ENCODE measurements around the gene HDAC11. TPM values are rescaled to one million over a fixed set of nuclear protein-coding genes. Genes with fewer than 3 reads are reported as not detected.

The HDAC11 gene
- total RNA-seq, 2 donors from 2014 or later: 19.4 to 26.9 TPM

DNA sequence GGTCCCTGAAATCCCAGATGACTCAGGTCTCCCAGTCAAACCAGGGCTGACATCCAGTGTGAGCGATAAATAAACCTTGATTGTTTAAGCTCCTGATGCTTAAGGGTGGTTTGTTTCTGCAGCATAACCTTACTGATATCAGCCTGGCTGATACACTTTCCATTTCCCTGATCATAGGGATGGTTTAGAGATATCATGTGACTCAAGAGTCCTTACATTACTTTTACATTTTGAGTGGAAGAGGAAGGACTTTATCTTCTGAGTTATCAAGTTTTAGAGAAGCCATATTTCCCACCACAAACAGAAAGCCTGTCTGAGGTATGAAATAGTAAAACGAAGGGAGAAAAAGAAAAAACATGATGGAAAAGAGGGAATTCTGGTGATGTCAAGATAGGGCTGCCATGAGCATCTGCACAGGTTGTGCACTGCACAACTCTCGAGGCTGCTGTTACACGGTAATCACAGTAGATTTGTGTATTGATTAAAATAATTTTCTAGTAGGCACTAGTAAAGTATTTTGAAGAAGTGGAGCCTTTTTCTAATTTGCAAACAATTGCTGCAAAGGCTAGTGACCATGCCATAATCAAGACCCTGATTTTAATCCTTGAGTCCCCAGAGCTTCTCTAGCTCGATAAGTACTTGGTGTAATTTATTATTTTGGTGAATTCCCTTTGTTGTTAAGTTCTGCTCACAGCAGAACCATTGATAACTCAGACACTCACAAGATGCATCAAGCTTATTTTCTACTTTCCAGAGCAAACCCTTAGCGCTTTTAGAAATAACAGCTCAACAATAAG, 34.7 kb downstream of the HDAC11 start:
- Histone ChIP-seq H3K9me3 (no peaks in the 10 kb centered on the region), H3K27ac (no peak overlapping the region), H3K4me1 (replicated peaks) (no peaks in the 10 kb centered on the region), H3K4me3 (no peak overlapping the region), H3K27me3 (replicated peaks; ENCODE audit: insufficient read depth) (no peaks in the 10 kb centered on the region), H3K36me3 (no peaks in the 10 kb centered on the region)
- DNase-seq (ENCODE audit: low spot score): no peak
- intact Hi-C loops (cut with DNase I): no loop called here
- 93% methylated on average over 6 of the region's 6 CpGs for WGBS
- no peak for TF ChIP-seq POLR2AphosphoS5 (IDR thresholded peaks at IDR 0.05)
- TF ChIP-seq, protein P1, sequence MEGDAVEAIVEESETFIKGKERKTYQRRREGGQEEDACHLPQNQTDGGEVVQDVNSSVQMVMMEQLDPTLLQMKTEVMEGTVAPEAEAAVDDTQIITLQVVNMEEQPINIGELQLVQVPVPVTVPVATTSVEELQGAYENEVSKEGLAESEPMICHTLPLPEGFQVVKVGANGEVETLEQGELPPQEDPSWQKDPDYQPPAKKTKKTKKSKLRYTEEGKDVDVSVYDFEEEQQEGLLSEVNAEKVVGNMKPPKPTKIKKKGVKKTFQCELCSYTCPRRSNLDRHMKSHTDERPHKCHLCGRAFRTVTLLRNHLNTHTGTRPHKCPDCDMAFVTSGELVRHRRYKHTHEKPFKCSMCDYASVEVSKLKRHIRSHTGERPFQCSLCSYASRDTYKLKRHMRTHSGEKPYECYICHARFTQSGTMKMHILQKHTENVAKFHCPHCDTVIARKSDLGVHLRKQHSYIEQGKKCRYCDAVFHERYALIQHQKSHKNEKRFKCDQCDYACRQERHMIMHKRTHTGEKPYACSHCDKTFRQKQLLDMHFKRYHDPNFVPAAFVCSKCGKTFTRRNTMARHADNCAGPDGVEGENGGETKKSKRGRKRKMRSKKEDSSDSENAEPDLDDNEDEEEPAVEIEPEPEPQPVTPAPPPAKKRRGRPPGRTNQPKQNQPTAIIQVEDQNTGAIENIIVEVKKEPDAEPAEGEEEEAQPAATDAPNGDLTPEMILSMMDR (IDR thresholded peaks at IDR 0.05): no peak

DNA sequence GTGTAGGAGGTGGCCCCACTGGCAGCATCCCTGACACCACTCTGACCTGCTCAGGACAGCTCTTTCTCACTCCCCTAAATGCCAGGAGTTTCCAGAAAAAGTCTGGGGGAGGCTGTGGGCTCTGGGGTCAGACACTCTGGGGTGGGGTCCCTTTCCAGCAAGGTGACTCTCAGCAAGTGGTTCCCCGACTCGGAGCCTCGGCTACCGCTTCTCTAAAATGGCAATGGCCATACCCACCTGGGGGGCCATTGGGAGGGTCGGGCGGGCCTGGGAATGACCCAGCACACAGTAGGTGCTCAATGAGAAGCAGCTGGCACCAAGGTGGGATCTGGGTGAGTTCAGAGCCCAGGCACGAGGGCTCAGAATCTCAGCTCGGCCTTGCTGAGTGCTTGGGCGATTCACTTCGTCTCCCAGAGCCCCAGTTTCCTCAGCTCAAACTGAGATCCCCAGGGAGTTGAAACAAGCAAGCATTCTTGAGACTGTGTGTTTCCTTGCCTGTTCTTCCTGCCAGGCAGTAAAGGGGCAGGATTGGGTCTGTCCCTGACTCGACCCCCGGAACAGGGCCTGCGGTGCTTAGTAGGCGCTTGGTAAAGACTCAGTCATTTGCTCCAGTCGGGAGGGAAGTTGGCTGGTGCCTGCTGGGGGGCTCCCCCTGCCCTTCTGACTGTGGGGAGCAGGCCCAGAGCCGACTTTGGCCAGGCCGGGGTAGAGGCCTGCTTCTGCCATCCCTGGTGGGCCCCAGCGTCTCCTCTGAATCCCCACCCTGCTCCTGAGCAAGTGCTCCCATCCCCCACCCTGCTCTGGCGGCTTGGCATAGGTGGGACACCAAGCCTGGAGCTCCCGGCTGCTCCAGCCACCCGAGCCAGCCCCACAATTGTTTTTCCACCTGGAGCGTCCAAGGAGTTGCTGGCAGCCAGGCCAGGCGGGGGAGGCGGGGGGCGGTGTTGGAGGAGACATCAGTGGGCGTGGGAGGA, 36.0 kb downstream of the HDAC11 start:
- no peak overlapping the region for H3K4me3 ChIP-seq
- H3K36me3 ChIP-seq: no peaks in the 10 kb centered on the region
- TF ChIP-seq POLR2AphosphoS5 (IDR thresholded peaks at IDR 0.05) (no peak), POLR2A (IDR thresholded peaks at IDR 0.05) (no peak)
- TF ChIP-seq, protein P1 (IDR thresholded peaks at IDR 0.05): no peak
- peak overlapping the region; percentile 20 to 27 for H3K27ac ChIP-seq
- intact Hi-C loops (cut with DNase I): no loop called here
- WGBS: 73% methylated on average over 25 of the region's 26 CpGs
- no peaks in the 10 kb centered on the region for H3K4me1 ChIP-seq (replicated peaks)
- no peaks in the 10 kb centered on the region for H3K27me3 ChIP-seq (replicated peaks; ENCODE audit: insufficient read depth)
- no peaks in the 10 kb centered on the region for H3K9me3 ChIP-seq
- no peak for DNase-seq (ENCODE audit: low spot score)

DNA sequence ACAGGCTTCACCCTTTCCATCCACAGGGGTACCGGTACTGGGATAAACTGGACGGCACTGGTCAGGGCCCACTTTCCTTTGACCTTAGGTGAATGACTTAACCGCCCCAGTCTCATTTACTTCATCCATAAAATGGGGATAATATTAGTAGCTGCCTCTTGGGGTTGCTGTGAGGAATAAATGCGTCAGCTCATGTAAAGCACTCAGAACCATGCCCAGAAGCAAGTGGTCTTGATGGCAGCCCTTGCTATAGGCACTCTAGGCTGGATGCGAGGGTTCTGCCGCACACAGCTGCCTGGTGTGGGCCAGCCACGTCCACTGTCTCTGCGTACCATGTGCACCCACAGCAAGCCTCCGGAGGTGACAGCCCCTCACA, 36.6 kb downstream of the HDAC11 start:
- Histone ChIP-seq H3K27ac (peak overlapping the region; percentile 20 to 27), H3K4me1 (replicated peaks) (no peaks in the 10 kb centered on the region), H3K4me3 (no peak overlapping the region), H3K36me3 (no peaks in the 10 kb centered on the region), H3K9me3 (no peaks in the 10 kb centered on the region), H3K27me3 (replicated peaks; ENCODE audit: insufficient read depth) (no peaks in the 10 kb centered on the region)
- intact Hi-C loops (cut with DNase I): no loop called here
- 78% methylated on average over 9 of the region's 9 CpGs for WGBS
- DNase-seq (ENCODE audit: low spot score): no peak
- TF ChIP-seq POLR2A (IDR thresholded peaks at IDR 0.05): no peak
- TF ChIP-seq, protein P1 (IDR thresholded peaks at IDR 0.05): no peak
- TF ChIP-seq POLR2AphosphoS5 (IDR thresholded peaks at IDR 0.05): no peak

DNA sequence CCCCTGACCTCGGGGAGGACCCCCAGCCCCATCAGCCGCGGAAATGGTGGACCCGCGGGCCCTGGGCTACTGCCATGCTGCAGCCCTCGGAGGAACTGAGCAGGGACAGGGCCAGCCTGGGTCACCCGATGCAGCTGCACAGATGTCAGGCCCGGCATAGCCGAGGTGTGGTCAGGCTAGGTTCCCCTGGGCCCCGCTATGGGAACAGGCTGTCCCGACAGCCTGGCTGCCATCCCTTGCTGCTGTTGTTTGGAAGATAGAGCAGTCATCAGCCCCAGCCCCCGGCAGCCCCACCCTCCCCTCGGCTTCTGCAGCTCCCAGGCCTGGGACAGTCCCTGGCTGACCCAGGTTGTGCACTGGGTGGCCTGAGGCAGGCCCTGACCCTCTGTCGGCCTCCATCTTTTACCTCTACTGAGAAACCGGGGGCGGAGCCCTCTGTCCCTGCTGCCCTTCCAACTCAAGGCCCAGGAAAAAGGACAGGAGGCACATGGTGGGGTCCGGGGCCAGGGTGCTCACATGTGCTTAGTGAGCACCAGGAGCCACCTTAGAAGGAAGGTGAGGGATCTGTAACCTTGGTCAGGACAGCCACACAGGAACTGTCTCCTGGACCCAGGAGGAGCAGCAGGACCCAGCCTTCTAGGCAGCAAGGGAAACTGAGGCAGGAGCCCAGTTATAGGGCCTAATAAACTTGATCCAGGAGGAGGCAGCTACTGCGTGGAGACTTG, 37.3 kb downstream of the HDAC11 start:
- intact Hi-C loops (cut with DNase I): no loop called here
- Histone ChIP-seq H3K27me3 (replicated peaks; ENCODE audit: insufficient read depth) (no peaks in the 10 kb centered on the region), H3K9me3 (no peaks in the 10 kb centered on the region), H3K4me3 (no peak overlapping the region), H3K36me3 (no peaks in the 10 kb centered on the region), H3K27ac (peak overlapping the region; percentile 27 to 38), H3K4me1 (replicated peaks) (no peaks in the 10 kb centered on the region)
- TF ChIP-seq POLR2A (IDR thresholded peaks at IDR 0.05) (no peak), POLR2AphosphoS5 (IDR thresholded peaks at IDR 0.05) (no peak)
- TF ChIP-seq, protein P1 (IDR thresholded peaks at IDR 0.05): no peak
- 73% methylated on average over 17 of the region's 18 CpGs for WGBS
- DNase-seq (ENCODE audit: low spot score): no peak

Measured in prostate gland (tissue), 2 donors.